IPS-18c (cell line): Measurements from ENCODE around the gene ANKRD40CL.

Source experiments
- H3K4me3 ChIP-seq: 2 replicates; pipeline ENCODE4 v1.7.0; 2013; ENCODE audit warnings: low read depth, mild to moderate bottlenecking, low read length, moderate library complexity; ENCODE audit not compliant: insufficient read depth
- H3K9me3 ChIP-seq: one replicate; pipeline ENCODE4 v1.6.1; 2013; ENCODE audit warnings: mild to moderate bottlenecking, low read length, moderate library complexity; ENCODE audit not compliant: control insufficient read depth, insufficient read depth

ANKRD40CL gene

GRCh38 chr17:50797135-50797810 lies 30.0 kb upstream of the ANKRD40CL start:
- no peaks in the 10 kb centered on the region for H3K9me3 ChIP-seq
- H3K4me3 ChIP-seq = no peak overlapping the region

DNA sequence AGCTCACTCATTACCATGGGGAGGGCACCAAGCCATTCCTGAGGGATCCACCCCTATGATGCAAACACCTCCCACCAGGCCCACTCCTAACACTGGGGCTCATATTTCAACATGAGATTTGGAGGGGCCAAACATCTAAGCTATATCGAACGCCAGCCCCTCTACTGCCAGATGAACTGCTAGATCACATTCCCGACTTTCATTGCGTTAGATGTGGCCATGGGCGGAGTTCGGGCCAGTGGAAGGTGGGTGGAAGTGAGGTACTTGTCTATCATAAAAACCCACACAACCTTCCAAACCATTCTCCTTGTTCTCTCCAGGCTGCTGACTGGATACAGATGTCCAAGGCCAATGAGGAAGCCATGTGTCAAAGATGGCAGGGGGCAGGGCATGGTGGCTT lies 27.0 kb upstream of the ANKRD40CL start:
- Histone ChIP-seq H3K4me3 (no peak overlapping the region), H3K9me3 (no peaks in the 10 kb centered on the region)

DNA sequence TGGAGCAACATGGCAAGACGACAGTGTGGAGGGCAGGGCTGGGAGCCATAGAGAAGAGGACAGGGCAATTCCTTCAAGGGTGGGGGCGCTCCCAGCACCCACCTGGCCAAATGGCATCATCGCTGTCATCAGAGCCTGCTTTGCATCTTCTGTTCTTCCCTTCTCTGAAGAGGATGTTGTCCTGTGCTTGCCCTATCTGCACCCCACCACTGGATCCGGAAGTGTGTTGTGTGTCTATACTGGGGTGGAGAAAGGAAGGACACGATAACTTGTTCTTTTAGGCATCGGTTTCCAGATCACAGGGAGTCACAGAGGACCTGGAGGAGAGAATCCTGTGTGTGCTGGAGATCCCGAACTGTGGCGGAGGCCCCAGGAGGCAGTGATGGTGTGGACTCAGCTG lies 25.7 kb upstream of the ANKRD40CL start:
- no peaks in the 10 kb centered on the region for H3K9me3 ChIP-seq

DNA sequence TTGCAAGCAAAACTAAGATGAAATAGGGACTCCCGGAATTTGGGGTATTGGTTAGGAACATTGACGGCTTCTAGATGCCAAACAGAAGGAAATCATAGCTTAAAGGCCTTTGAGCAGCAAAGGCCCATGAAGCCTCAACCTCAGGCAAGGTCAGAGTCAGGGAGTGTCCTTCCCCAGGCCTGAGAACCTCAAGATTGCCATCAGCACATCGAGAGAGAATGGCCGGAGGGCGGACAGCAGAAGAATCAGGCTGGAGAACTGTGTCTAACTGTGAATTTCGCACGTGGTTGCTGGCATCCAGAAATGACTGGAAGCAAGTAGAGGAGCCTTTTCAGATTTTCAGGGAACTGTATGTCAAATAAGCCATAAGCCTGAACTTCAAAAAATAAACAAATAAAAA lies 24.8 kb upstream of the ANKRD40CL start:
- Histone ChIP-seq H3K9me3 (no peaks in the 10 kb centered on the region), H3K4me3 (no peak overlapping the region)

More for the DNA sequence above, 25.7 kb upstream of the ANKRD40CL start:
- no peak overlapping the region for H3K4me3 ChIP-seq

- Histone ChIP-seq H3K4me3 (no peak overlapping the region), H3K9me3 (no peaks in the 10 kb centered on the region)
Observed at GRCh38 chr17:50790618-50791017, 23.3 kb upstream of the ANKRD40CL start.

GRCh38 chr17:50787106-50787505 lies 19.8 kb upstream of the ANKRD40CL start:
- no peaks in the 10 kb centered on the region for H3K9me3 ChIP-seq
- no peak overlapping the region for H3K4me3 ChIP-seq

GRCh38 chr17:50785946-50786570 lies 18.7 kb upstream of the ANKRD40CL start:
- no peaks in the 10 kb centered on the region for H3K9me3 ChIP-seq
- no peak overlapping the region for H3K4me3 ChIP-seq

DNA sequence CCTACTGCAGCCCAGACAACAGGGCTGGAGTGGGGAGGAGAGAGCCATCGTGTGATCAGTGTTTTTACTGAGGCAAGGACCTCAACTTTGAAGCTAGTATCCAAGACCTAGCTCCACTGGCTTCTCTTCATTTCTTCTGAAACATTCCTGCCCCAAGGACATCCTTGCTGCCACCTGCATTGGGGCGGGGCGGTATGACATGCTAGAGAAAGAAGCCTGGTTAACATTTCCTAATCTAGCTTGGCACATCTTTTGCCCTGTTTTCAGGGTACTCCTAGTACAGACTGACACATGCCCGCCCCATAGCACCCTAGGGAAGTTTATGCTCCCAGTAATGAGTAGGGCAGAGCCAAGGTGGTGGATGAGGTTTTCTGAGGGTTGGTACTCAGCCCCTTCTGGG lies 17.8 kb upstream of the ANKRD40CL start:
- no peak overlapping the region for H3K4me3 ChIP-seq
- H3K9me3 ChIP-seq = no peaks in the 10 kb centered on the region

- Histone ChIP-seq H3K4me3 (no peak overlapping the region), H3K9me3 (no peaks in the 10 kb centered on the region)
Observed at GRCh38 chr17:50783905-50784304, 16.6 kb upstream of the ANKRD40CL start.

DNA sequence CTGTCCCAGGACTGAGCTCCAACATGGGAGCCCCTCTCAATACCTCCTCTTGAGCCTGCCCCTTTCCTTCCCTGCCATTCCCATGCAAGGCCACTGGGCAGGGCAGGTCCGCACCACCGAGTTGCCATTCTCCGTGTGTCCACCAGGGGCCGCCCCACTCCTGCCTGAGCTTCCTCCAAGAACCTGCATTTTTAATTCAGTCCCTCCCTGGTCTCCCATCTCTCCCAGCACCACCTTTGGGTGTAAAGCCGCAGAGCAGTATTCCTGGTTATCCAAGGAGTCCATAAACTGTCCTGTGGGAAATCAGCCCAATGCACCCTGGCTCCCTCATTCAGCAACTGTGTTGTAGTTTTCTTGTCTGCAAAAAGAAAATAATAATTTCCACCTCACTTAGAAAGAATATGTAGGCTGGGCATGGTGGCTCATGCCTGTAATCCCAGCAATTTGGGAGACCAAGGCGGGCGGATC lies 15.9 kb upstream of the ANKRD40CL start:
- H3K4me3 ChIP-seq = no peak overlapping the region

GRCh38 chr17:50781167-50781566 lies 13.8 kb upstream of the ANKRD40CL start:
- H3K9me3 ChIP-seq = no peaks in the 10 kb centered on the region
- H3K4me3 ChIP-seq = no peak overlapping the region

More for the DNA sequence above, 15.9 kb upstream of the ANKRD40CL start:
- no peaks in the 10 kb centered on the region for H3K9me3 ChIP-seq

- Histone ChIP-seq H3K4me3 (no peak overlapping the region), H3K9me3 (no peaks in the 10 kb centered on the region)
Observed at GRCh38 chr17:50779747-50780353, 12.5 kb upstream of the ANKRD40CL start.

GRCh38 chr17:50778988-50779387 lies 11.7 kb upstream of the ANKRD40CL start:
- H3K9me3 ChIP-seq = no peaks in the 10 kb centered on the region
- no peak overlapping the region for H3K4me3 ChIP-seq

DNA sequence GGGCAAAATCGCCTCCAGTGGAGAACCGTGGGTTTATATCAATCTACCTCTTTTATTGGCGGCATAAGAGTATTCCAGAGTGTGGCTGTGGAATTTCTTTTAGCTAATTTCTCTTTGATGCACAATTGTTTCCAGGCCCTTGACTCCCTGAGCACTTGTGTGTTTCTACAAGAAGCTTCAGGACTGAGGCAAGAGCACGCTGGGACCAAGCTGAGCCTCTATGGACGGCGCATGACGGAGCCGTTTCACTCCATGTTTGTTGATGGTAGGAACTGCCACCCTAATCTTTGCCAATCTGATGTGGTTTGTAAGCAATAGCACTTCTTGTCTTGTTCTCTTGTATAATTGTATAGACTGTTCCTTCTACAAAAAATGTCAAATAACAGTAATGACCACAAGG lies 11.2 kb upstream of the ANKRD40CL start:
- Histone ChIP-seq H3K4me3 (no peak overlapping the region), H3K9me3 (no peaks in the 10 kb centered on the region)

GRCh38 chr17:50775926-50776325 lies 8.6 kb upstream of the ANKRD40CL start:
- Histone ChIP-seq H3K9me3 (no peaks in the 10 kb centered on the region), H3K4me3 (no peak overlapping the region)

DNA sequence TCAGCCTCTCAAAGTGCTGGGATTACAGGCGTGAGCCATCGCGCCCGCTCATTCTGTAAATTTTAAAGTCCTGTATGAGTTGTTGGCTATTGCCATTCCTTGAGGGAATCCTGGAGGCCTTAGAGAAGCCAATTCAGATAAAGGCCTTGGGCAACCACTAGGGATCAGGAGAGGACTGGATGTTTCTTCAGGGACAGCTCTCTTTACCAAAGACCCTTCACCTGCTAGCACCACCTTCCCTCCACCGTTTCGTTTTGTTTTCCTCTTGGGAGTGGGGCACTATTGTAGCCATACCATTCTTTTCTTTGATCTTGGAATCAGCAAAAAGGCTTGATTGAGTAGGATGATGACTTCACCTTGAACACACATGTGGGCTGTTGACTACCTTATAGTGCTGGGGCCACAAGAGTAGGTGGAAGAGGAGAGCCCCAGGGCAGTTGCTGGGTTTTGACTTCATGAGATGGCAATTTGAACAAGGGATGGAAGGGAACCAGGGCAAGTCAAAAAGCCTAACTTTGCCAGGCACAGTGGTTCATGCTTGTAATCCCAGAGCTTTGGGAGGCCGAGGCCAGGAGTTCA lies 7.0 kb upstream of the ANKRD40CL start:
- H3K4me3 ChIP-seq = no peak overlapping the region
- H3K9me3 ChIP-seq = no peaks in the 10 kb centered on the region

DNA sequence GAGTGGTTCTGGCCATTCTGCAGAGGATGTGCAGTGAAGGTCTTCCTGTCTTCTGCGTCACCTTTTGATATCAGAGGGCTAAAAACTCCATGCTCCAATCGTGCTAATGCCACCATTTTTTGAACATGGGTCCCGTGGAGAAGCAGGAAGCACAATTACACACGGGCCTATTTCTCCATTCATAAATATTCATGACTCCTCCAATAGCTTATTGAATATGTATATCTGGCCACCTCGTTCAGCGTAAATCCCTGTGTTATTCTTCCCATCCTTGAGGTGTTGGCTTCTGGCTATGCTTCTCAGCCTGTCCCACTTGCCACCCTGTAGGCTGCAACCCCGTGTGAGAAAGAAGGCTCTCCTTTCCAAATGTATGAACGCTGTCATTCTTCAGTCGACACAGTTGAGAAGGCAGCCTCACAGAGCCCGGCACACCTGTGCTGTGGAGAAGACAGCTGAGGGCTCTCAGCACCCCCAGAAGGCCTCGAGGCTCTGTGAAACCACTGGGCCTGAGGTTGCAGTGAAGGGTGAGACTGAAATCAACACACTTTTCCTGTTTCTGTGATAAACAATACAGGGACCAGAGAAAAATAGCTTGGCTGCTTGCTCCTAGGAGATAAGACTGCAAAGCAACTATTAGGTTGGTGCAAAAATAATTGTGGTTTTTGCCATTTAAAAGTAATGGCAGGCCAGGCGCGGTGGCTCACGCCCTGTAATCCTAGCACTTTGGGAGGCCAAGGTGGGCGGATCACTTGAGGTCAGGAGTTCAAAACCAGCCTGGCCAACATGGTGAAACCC lies 4.9 kb upstream of the ANKRD40CL start:
- Histone ChIP-seq H3K9me3 (no peaks in the 10 kb centered on the region), H3K4me3 (no peak overlapping the region)
